ENCODE results near the gene SLC9A3.
"Not testable (repeated sequence)": the region's sequence is repeated elsewhere in the genome, so short reads cannot be mapped to it uniquely, and the experiment has no call there.

The SLC9A3 gene

GRCh38 chr5:560792-561166 is 36.5 kb upstream of the SLC9A3 start:
- Histone ChIP-seq H3K36me3 (ENCODE audit: control insufficient read depth, insufficient read depth, low read length) (no peaks in the 10 kb centered on the region), H3K4me3 (replicated peaks; ENCODE audit: low read depth, low read length) (no peak overlapping the region), H3K27me3 (replicated peaks; ENCODE audit: control insufficient read depth, insufficient read depth, low read length) (no peaks in the 10 kb centered on the region)
- DNase-seq (ENCODE audit: extremely low read depth, insufficient read length): no peak
- no peak for TF ChIP-seq CTCF (IDR thresholded peaks at IDR 0.05; ENCODE audit: insufficient read depth, low read length, poor library complexity, severe bottlenecking)

GRCh38 chr5:558871-559503 is 34.7 kb upstream of the SLC9A3 start:
- no peak overlapping the region for H3K4me3 ChIP-seq (replicated peaks; ENCODE audit: low read depth, low read length)
- no peak for DNase-seq (ENCODE audit: extremely low read depth, insufficient read length)
- H3K27me3 ChIP-seq (replicated peaks; ENCODE audit: control insufficient read depth, insufficient read depth, low read length): no peaks in the 10 kb centered on the region
- TF ChIP-seq CTCF (IDR thresholded peaks at IDR 0.05; ENCODE audit: insufficient read depth, low read length, poor library complexity, severe bottlenecking): no peak
- no peaks in the 10 kb centered on the region for H3K36me3 ChIP-seq (ENCODE audit: control insufficient read depth, insufficient read depth, low read length)

GRCh38 chr5:558326-558725 is 34.1 kb upstream of the SLC9A3 start:
- no peak for DNase-seq (ENCODE audit: extremely low read depth, insufficient read length)
- no peak overlapping the region for H3K4me3 ChIP-seq (replicated peaks; ENCODE audit: low read depth, low read length)
- H3K36me3 ChIP-seq (ENCODE audit: control insufficient read depth, insufficient read depth, low read length): no peaks in the 10 kb centered on the region
- no peak for TF ChIP-seq CTCF (IDR thresholded peaks at IDR 0.05; ENCODE audit: insufficient read depth, low read length, poor library complexity, severe bottlenecking)
- no peaks in the 10 kb centered on the region for H3K27me3 ChIP-seq (replicated peaks; ENCODE audit: control insufficient read depth, insufficient read depth, low read length)

GRCh38 chr5:557917-558316 is 33.7 kb upstream of the SLC9A3 start:
- not testable (repeated sequence) for H3K36me3 ChIP-seq (ENCODE audit: control insufficient read depth, insufficient read depth, low read length); H3K4me3 ChIP-seq (replicated peaks; ENCODE audit: low read depth, low read length); DNase-seq (ENCODE audit: extremely low read depth, insufficient read length); H3K27me3 ChIP-seq (replicated peaks; ENCODE audit: control insufficient read depth, insufficient read depth, low read length)

GRCh38 chr5:556909-557441 is 32.7 kb upstream of the SLC9A3 start:
- TF ChIP-seq CTCF (IDR thresholded peaks at IDR 0.05; ENCODE audit: insufficient read depth, low read length, poor library complexity, severe bottlenecking): no peak
- Histone ChIP-seq H3K27me3 (replicated peaks; ENCODE audit: control insufficient read depth, insufficient read depth, low read length) (no peaks in the 10 kb centered on the region), H3K36me3 (ENCODE audit: control insufficient read depth, insufficient read depth, low read length) (no peaks in the 10 kb centered on the region), H3K4me3 (replicated peaks; ENCODE audit: low read depth, low read length) (no peak overlapping the region)
- no peak for DNase-seq (ENCODE audit: extremely low read depth, insufficient read length)

- DNase-seq (ENCODE audit: extremely low read depth, insufficient read length): no peak
- H3K4me3 ChIP-seq (replicated peaks; ENCODE audit: low read depth, low read length): no peak overlapping the region
- no peaks in the 10 kb centered on the region for H3K27me3 ChIP-seq (replicated peaks; ENCODE audit: control insufficient read depth, insufficient read depth, low read length)
- no peaks in the 10 kb centered on the region for H3K36me3 ChIP-seq (ENCODE audit: control insufficient read depth, insufficient read depth, low read length)
- no peak for TF ChIP-seq CTCF (IDR thresholded peaks at IDR 0.05; ENCODE audit: insufficient read depth, low read length, poor library complexity, severe bottlenecking)
Measured at GRCh38 chr5:555058-555623, 30.9 kb upstream of the SLC9A3 start.

Measured in GM06990 (cell line).